Neuronal stem cell (in vitro differentiated cells): Measurements from ENCODE around the gene MLLT10.

Source experiments
- DNase-seq: peaks from one replicate; pipeline ENCODE4 v3.0.0-alpha.2; 2013; ENCODE audit warnings: low spot score
- H2AFZ ChIP-seq: one replicate; pipeline ENCODE4 v1.6.1; 2013; ENCODE audit warnings: mild to moderate bottlenecking, low read length, inconsistent platforms
- H2AK5ac ChIP-seq: 2 replicates; pipeline ENCODE4 v1.6.1; 2013; ENCODE audit warnings: low read depth, mild to moderate bottlenecking, inconsistent platforms, low read length, moderate library complexity, mixed read lengths
- H2BK120ac ChIP-seq: 2 replicates; pipeline ENCODE4 v1.6.1; 2013; ENCODE audit warnings: low read depth, mild to moderate bottlenecking, inconsistent platforms, low read length, moderate library complexity, mixed read lengths
- H2BK12ac ChIP-seq: one replicate; pipeline ENCODE4 v1.6.1; 2013; ENCODE audit warnings: low read length, inconsistent platforms
- H2BK15ac ChIP-seq: 2 replicates; pipeline ENCODE4 v1.6.1; 2013; ENCODE audit warnings: mild to moderate bottlenecking, low read length, inconsistent platforms, mixed read lengths
- H2BK5ac ChIP-seq: one replicate; pipeline ENCODE4 v1.6.1; 2013; ENCODE audit warnings: inconsistent platforms, mild to moderate bottlenecking, low read length, moderate library complexity
- H3K14ac ChIP-seq: one replicate; pipeline ENCODE4 v1.6.1; 2013; ENCODE audit warnings: low read length, inconsistent platforms
- H3K18ac ChIP-seq: 2 replicates; pipeline ENCODE4 v1.6.1; 2013; ENCODE audit warnings: low read length, inconsistent platforms
- H3K23ac ChIP-seq: 2 replicates; pipeline ENCODE4 v1.6.1; 2013; ENCODE audit warnings: low read depth, mild to moderate bottlenecking, mixed read lengths, low read length, inconsistent platforms; ENCODE audit not compliant: poor library complexity
- H3K27ac ChIP-seq: replicated peaks from 3 replicates; pipeline ENCODE4 v1.5.1; 2013; ENCODE audit warnings: low read length, inconsistent platforms
- H3K27me3 ChIP-seq, 3 experiments: 2 replicates each; pipeline ENCODE4 v1.6.1; 2013; ENCODE audit warnings: low read length in 3 of 3, mild to moderate bottlenecking in 2 of 3, inconsistent platforms in 1 of 3, low read depth in 1 of 3, mixed read lengths in 1 of 3, moderate library complexity in 1 of 3; ENCODE audit not compliant: control insufficient read depth in 3 of 3, insufficient read depth in 3 of 3
- H3K36me3 ChIP-seq, 2 donors: replicated peaks in 1 of 2; 2 replicates each; pipeline ENCODE4 v1.6.1; 2013; ENCODE audit warnings: low read length in 2 of 2; ENCODE audit not compliant: control insufficient read depth in 2 of 2, insufficient read depth in 2 of 2
- H3K4ac ChIP-seq: 2 replicates; pipeline ENCODE4 v1.6.1; 2013; ENCODE audit warnings: inconsistent platforms, mild to moderate bottlenecking, low read length, moderate library complexity
- H3K4me1 ChIP-seq, 2 donors: 1 replicate in 1 of 2; 2 replicates in 1 of 2; pipeline ENCODE4 v1.6.1; 2013; ENCODE audit warnings: low read length in 2 of 2, low read depth in 1 of 2; ENCODE audit not compliant: control insufficient read depth in 2 of 2, insufficient read depth in 1 of 2
- H3K4me2 ChIP-seq: one replicate; pipeline ENCODE4 v1.6.1; 2013; ENCODE audit warnings: mild to moderate bottlenecking, low read length, inconsistent platforms; ENCODE audit not compliant: insufficient read depth, poor library complexity, severe bottlenecking
- H3K4me3 ChIP-seq, 2 donors: 2 replicates each; pipeline ENCODE4 v1.5.1; 2013; ENCODE audit warnings: low read length in 2 of 2, mild to moderate bottlenecking in 2 of 2, inconsistent platforms in 1 of 2, moderate library complexity in 1 of 2
- H3K79me1 ChIP-seq: one replicate; pipeline ENCODE4 v1.6.1; 2013; ENCODE audit warnings: low read depth, mild to moderate bottlenecking, inconsistent platforms, low read length, moderate library complexity
- H3K9ac ChIP-seq: one replicate; pipeline ENCODE4 v1.6.1; 2013; ENCODE audit warnings: mild to moderate bottlenecking, low read depth, low read length, inconsistent platforms; ENCODE audit not compliant: poor library complexity
- H3K9me3 ChIP-seq, 2 donors: replicated peaks in 1 of 2; 2 replicates each; pipeline versions ENCODE3 to v1.6.1; 2013; ENCODE audit warnings: low read length in 2 of 2, mild to moderate bottlenecking in 2 of 2, inconsistent platforms in 1 of 2, low read depth in 1 of 2, mixed read lengths in 1 of 2, moderate library complexity in 1 of 2; ENCODE audit not compliant: control insufficient read depth in 2 of 2, insufficient read depth in 1 of 2
- H4K8ac ChIP-seq: one replicate; pipeline ENCODE4 v1.6.1; 2013; ENCODE audit warnings: low read depth, mild to moderate bottlenecking, inconsistent platforms, low read length, moderate library complexity
- H4K91ac ChIP-seq: one replicate; pipeline ENCODE4 v1.6.1; 2013; ENCODE audit warnings: low read length, low read depth, mild to moderate bottlenecking, inconsistent platforms; ENCODE audit not compliant: poor library complexity
- WGBS, 2 donors: extraction: QIAGEN DNeasy Blood & Tissue Kit; methylation state at CpG; one replicate each; pipeline ENCODE4 v1.1.7; 2013; ENCODE audit warnings: missing lambda C conversion rate in 2 of 2, mixed read lengths in 1 of 2; ENCODE audit not compliant: insufficient read length in 2 of 2, insufficient replicate concordance in 1 of 2; ENCODE audit errors: extremely low coverage in 2 of 2; 5-methylcytosine and 5-hydroxymethylcytosine counted together

MLLT10 gene

DNA sequence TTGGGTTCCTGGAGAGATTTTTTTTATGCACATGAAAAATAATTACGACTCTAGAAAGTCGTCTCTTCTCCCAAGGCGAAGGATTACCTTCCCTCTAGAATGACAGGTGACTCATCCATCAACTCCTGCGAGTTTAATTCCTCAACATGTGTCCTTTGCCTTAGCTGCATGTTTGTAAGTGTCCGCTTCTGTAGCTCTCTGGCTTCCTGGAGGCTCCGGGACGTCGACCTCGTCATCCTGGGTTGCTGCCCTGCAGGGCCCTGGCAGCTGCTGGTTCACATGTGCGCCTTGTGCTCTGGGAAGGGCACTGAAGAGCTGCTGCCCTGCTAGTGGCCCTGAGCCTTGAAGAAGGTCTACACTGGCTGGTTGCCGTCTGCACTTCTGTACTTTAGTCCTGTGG is 210.2 kb downstream of the MLLT10 start:
- Histone ChIP-seq H2BK15ac (no peak overlapping the region), H3K9me3 (peaks cover 0 to 2% of the 10 kb centered on the region in 2 donors), H3K9ac (no peak overlapping the region), H3K36me3 (peaks cover 19 to 94% of the 10 kb centered on the region in 2 donors), H2BK120ac (no peak overlapping the region), H3K4me1 (no peaks in the 10 kb centered on the region), H3K4me3 (no peak overlapping the region), H4K8ac (no peak overlapping the region), H3K18ac (no peak overlapping the region), H2AFZ (no peak overlapping the region), H3K27ac (no peak overlapping the region), H2BK12ac (no peak overlapping the region), H3K79me1 (no peaks in the 10 kb centered on the region), H3K4ac (no peak overlapping the region), H2BK5ac (no peak overlapping the region), H2AK5ac (no peak overlapping the region), H3K4me2 (no peak overlapping the region), H3K14ac (peak overlapping the region; percentile 14), H3K23ac (peak overlapping the region; percentile 69), H4K91ac (no peak overlapping the region), H3K27me3 (no peaks in the 10 kb centered on the region)
- no peak for DNase-seq
- WGBS, 2 donors: no CpG with 5 or more reads among the region's 11 CpGs

GRCh38 chr10:21746118-21746517 is 212.1 kb downstream of the MLLT10 start:
- Histone ChIP-seq H3K27ac (no peak overlapping the region), H4K91ac (no peak overlapping the region), H2BK15ac (no peak overlapping the region), H2AFZ (no peak overlapping the region), H3K18ac (no peak overlapping the region), H3K36me3 (peaks cover 15 to 77% of the 10 kb centered on the region in 2 donors), H2AK5ac (no peak overlapping the region), H2BK12ac (no peak overlapping the region), H3K4me3 (no peak overlapping the region), H3K4ac (no peak overlapping the region), H3K23ac (no peak overlapping the region), H3K9ac (no peak overlapping the region), H3K9me3 (peaks cover 0 to 2% of the 10 kb centered on the region in 2 donors), H2BK5ac (no peak overlapping the region), H3K27me3 (no peaks in the 10 kb centered on the region), H3K4me1 (peaks cover 0 to 2% of the 10 kb centered on the region in 2 donors), H3K14ac (no peak overlapping the region), H2BK120ac (no peak overlapping the region), H3K79me1 (no peaks in the 10 kb centered on the region), H4K8ac (no peak overlapping the region), H3K4me2 (no peak overlapping the region)
- no CpG with 5 or more reads among the region's 6 CpGs for WGBS, 2 donors
- no peak for DNase-seq

GRCh38 chr10:21747809-21748208 is 213.8 kb downstream of the MLLT10 start:
- Histone ChIP-seq H3K27ac (no peak overlapping the region), H3K4me3 (no peak overlapping the region), H2BK5ac (no peak overlapping the region), H3K36me3 (peaks cover 11 to 68% of the 10 kb centered on the region in 2 donors), H4K8ac (no peak overlapping the region), H3K4me1 (peaks cover 0 to 4% of the 10 kb centered on the region in 2 donors), H3K4ac (no peak overlapping the region), H3K14ac (no peak overlapping the region), H3K9me3 (peaks cover 0 to 2% of the 10 kb centered on the region in 2 donors), H2BK15ac (no peak overlapping the region), H3K18ac (peak overlapping the region; percentile 3), H4K91ac (no peak overlapping the region), H3K27me3 (no peaks in the 10 kb centered on the region), H2AK5ac (no peak overlapping the region), H3K9ac (no peak overlapping the region), H2BK12ac (no peak overlapping the region), H3K79me1 (no peaks in the 10 kb centered on the region), H3K4me2 (no peak overlapping the region), H2BK120ac (no peak overlapping the region), H3K23ac (no peak overlapping the region), H2AFZ (no peak overlapping the region)
- DNase-seq: no peak
- WGBS, 2 donors: no CpG with 5 or more reads among the region's 4 CpGs

- H3K4me3 ChIP-seq: no peak overlapping the region
- H3K18ac ChIP-seq: no peak overlapping the region
- no peak overlapping the region for H2BK15ac ChIP-seq
- H3K27me3 ChIP-seq: no peaks in the 10 kb centered on the region
- H3K4me2 ChIP-seq: no peak overlapping the region
- whole genome bisulfite sequencing, 2 donors: no CpG with 5 or more reads among the region's 3 CpGs
- H2AK5ac ChIP-seq: no peak overlapping the region
- no peak overlapping the region for H3K4ac ChIP-seq
- no peak overlapping the region for H3K9ac ChIP-seq
- H3K79me1 ChIP-seq: no peaks in the 10 kb centered on the region
- no peak overlapping the region for H2BK120ac ChIP-seq
- no peak overlapping the region for H3K23ac ChIP-seq
- H4K91ac ChIP-seq: no peak overlapping the region
- H2BK12ac ChIP-seq: no peak overlapping the region
- DNase-seq: no peak
- H2AFZ ChIP-seq: no peak overlapping the region
- peaks cover 3 to 67% of the 10 kb centered on the region in 2 donors for H3K36me3 ChIP-seq
- H2BK5ac ChIP-seq: no peak overlapping the region
- no peak overlapping the region for H3K27ac ChIP-seq
- peaks cover 0 to 4% of the 10 kb centered on the region in 2 donors for H3K4me1 ChIP-seq
- H3K9me3 ChIP-seq: peaks cover 0 to 2% of the 10 kb centered on the region in 2 donors
- H3K14ac ChIP-seq: no peak overlapping the region
- H4K8ac ChIP-seq: no peak overlapping the region
Measured at GRCh38 chr10:21749788-21750187, 215.8 kb downstream of the MLLT10 start.
